ENCODE results near the gene CD33. TPM values are rescaled to one million over a fixed set of nuclear protein-coding genes. Genes with fewer than 3 reads are reported as not detected.

Gene CD33
- total RNA-seq, 1 donor from 2014 or later = not detected

- H3K27ac Mint-ChIP-seq = no peak overlapping the region
- TF ChIP-seq CTCF (IDR thresholded peaks at IDR 0.05; ENCODE audit: unreplicated experiment) = peak; percentile 38
- H3K36me3 Mint-ChIP-seq = no peaks in the 10 kb centered on the region
- DNase-seq (ENCODE audit: low spot score in 2 of 2, unreplicated experiment in 2 of 2) = no peak
- no peaks in the 10 kb centered on the region for H3K9me3 Mint-ChIP-seq
- no peak overlapping the region for H3K4me3 Mint-ChIP-seq
- H3K4me1 Mint-ChIP-seq = no peaks in the 10 kb centered on the region
- H3K27me3 Mint-ChIP-seq (ENCODE audit: low read depth) = peaks cover 23% of the 10 kb centered on the region
These were observed 34.7 kb downstream of the CD33 start for GRCh38 chr19:51259348-51260245.

- H3K4me1 Mint-ChIP-seq = no peaks in the 10 kb centered on the region
- H3K27me3 Mint-ChIP-seq (ENCODE audit: low read depth) = peaks cover 22% of the 10 kb centered on the region
- no peak overlapping the region for H3K27ac Mint-ChIP-seq
- H3K36me3 Mint-ChIP-seq = no peaks in the 10 kb centered on the region
- no peak for TF ChIP-seq CTCF (IDR thresholded peaks at IDR 0.05; ENCODE audit: unreplicated experiment)
- no peaks in the 10 kb centered on the region for H3K9me3 Mint-ChIP-seq
- no peak overlapping the region for H3K4me3 Mint-ChIP-seq
- DNase-seq (ENCODE audit: low spot score in 2 of 2, unreplicated experiment in 2 of 2) = no peak
These were observed 38.9 kb downstream of the CD33 start for GRCh38 chr19:51263808-51264207.

GRCh38 chr19:51271067-51271466 is 46.2 kb downstream of the CD33 start:
- DNase-seq (ENCODE audit: low spot score in 2 of 2, unreplicated experiment in 2 of 2) = no peak
- Mint-ChIP-seq H3K4me3 (no peak overlapping the region), H3K27ac (no peak overlapping the region), H3K27me3 (ENCODE audit: low read depth) (peaks cover 3% of the 10 kb centered on the region), H3K36me3 (no peaks in the 10 kb centered on the region), H3K4me1 (peaks cover 2% of the 10 kb centered on the region), H3K9me3 (no peaks in the 10 kb centered on the region)
- TF ChIP-seq CTCF (IDR thresholded peaks at IDR 0.05; ENCODE audit: unreplicated experiment) = no peak

GRCh38 chr19:51272183-51272810 is 47.4 kb downstream of the CD33 start:
- Mint-ChIP-seq H3K4me3 (no peak overlapping the region), H3K27me3 (ENCODE audit: low read depth) (peaks cover 5% of the 10 kb centered on the region), H3K9me3 (no peaks in the 10 kb centered on the region), H3K4me1 (peaks cover 2% of the 10 kb centered on the region), H3K27ac (no peak overlapping the region), H3K36me3 (no peaks in the 10 kb centered on the region)
- no peak for DNase-seq (ENCODE audit: low spot score in 2 of 2, unreplicated experiment in 2 of 2)
- TF ChIP-seq CTCF (IDR thresholded peaks at IDR 0.05; ENCODE audit: unreplicated experiment) = no peak

GRCh38 chr19:51274049-51274770 is 49.3 kb downstream of the CD33 start:
- Mint-ChIP-seq H3K9me3 (no peaks in the 10 kb centered on the region), H3K27me3 (ENCODE audit: low read depth) (peaks cover 8% of the 10 kb centered on the region), H3K36me3 (no peaks in the 10 kb centered on the region), H3K4me3 (no peak overlapping the region), H3K4me1 (peaks cover 2% of the 10 kb centered on the region), H3K27ac (no peak overlapping the region)
- no peak for DNase-seq (ENCODE audit: low spot score in 2 of 2, unreplicated experiment in 2 of 2)
- no peak for TF ChIP-seq CTCF (IDR thresholded peaks at IDR 0.05; ENCODE audit: unreplicated experiment)
